Endodermal cell (in vitro differentiated cells): ENCODE data around the gene KRT2. TPM values are rescaled to one million over a fixed set of nuclear protein-coding genes. Genes with fewer than 3 reads are reported as not detected.

ENCODE experiments used
- DNase-seq: peaks from one replicate; pipeline ENCODE4 v3.0.0-alpha.2; 2017
- H3K27ac ChIP-seq: 2 replicates; pipeline ENCODE4 v1.5.1; 2013; ENCODE audit warnings: mild to moderate bottlenecking, low read depth, low read length, moderate library complexity
- H3K27me3 ChIP-seq: 2 replicates; pipeline ENCODE4 v1.6.1; 2013; ENCODE audit warnings: mild to moderate bottlenecking, low read length, moderate library complexity; ENCODE audit not compliant: insufficient read depth, control insufficient read depth, poor library complexity, severe bottlenecking
- H3K36me3 ChIP-seq: 2 replicates; pipeline ENCODE4 v1.7.0; 2013; ENCODE audit warnings: mild to moderate bottlenecking, low read length, moderate library complexity; ENCODE audit not compliant: control insufficient read depth, insufficient read depth
- H3K4me1 ChIP-seq: one replicate; pipeline ENCODE4 v1.7.0; 2013; ENCODE audit warnings: low read length; ENCODE audit not compliant: control insufficient read depth, insufficient read depth
- H3K4me3 ChIP-seq: 2 replicates; pipeline ENCODE4 v1.5.1; 2013; ENCODE audit warnings: mild to moderate bottlenecking, low read length, moderate library complexity
- H3K9ac ChIP-seq: 2 replicates; pipeline ENCODE4 v1.6.1; 2013; ENCODE audit warnings: mild to moderate bottlenecking, low read length, moderate library complexity; ENCODE audit not compliant: poor library complexity, severe bottlenecking; ENCODE audit errors: extremely low read depth
- H3K9me3 ChIP-seq: 2 replicates; pipeline ENCODE4 v1.6.1; 2013; ENCODE audit warnings: mild to moderate bottlenecking, low read length, moderate library complexity; ENCODE audit not compliant: control insufficient read depth
- H3K27ac Mint-ChIP-seq: 2 replicates; pipeline ENCODE4 v1.8.0; 2020; ENCODE audit warnings: mixed read lengths
- H3K27me3 Mint-ChIP-seq: 2 replicates; pipeline ENCODE4 v1.8.0; 2021; ENCODE audit warnings: mild to moderate bottlenecking, mixed read lengths; ENCODE audit not compliant: insufficient read depth
- H3K36me3 Mint-ChIP-seq: 2 replicates; pipeline ENCODE4 v1.8.0; 2020; ENCODE audit warnings: low read depth, mixed read lengths
- H3K4me1 Mint-ChIP-seq: 2 replicates; pipeline ENCODE4 v1.8.0; 2020; ENCODE audit warnings: mixed read lengths
- H3K4me3 Mint-ChIP-seq: 2 replicates; pipeline ENCODE4 v1.8.0; 2020; ENCODE audit warnings: mild to moderate bottlenecking, moderate library complexity, mixed read lengths
- H3K9me3 Mint-ChIP-seq: 2 replicates; pipeline ENCODE4 v1.8.0; 2020; ENCODE audit warnings: mild to moderate bottlenecking, mixed read lengths
- WGBS, 2 experiments: methylation state at CpG; one replicate each; pipeline versions ENCODE4 v1.1.5 to v1.1.7; 2013; ENCODE audit warnings: missing lambda C conversion rate in 2 of 2, mixed read lengths in 1 of 2; ENCODE audit not compliant: insufficient coverage in 1 of 2, insufficient read length in 1 of 2; 5-methylcytosine and 5-hydroxymethylcytosine counted together
- total RNA-seq, 2 donors: library from RNA; stranded (reverse); fragmentation: NEBNext Ultra II Directional in 1 of 2; extraction: Animal tissue kit (Norgen Biotek cat#: 25700) in 1 of 2; gene quantifications; 2 replicates in 1 of 2; 3 replicates in 1 of 2; pipeline ENCODE4 v1.2.1, GENCODE V29; 2021
- TF ChIP-seq, protein P1 (sequence below): fragments of 200-600 bp; sonication (generic); conservative IDR thresholded peaks from 2 replicates; pipeline ENCODE4 v1.5.0; 2021; ENCODE audit warnings: antibody characterized with exemption, mild to moderate bottlenecking

Gene KRT2
- total RNA-seq, 2 donors from 2014 or later = not detected

DNA sequence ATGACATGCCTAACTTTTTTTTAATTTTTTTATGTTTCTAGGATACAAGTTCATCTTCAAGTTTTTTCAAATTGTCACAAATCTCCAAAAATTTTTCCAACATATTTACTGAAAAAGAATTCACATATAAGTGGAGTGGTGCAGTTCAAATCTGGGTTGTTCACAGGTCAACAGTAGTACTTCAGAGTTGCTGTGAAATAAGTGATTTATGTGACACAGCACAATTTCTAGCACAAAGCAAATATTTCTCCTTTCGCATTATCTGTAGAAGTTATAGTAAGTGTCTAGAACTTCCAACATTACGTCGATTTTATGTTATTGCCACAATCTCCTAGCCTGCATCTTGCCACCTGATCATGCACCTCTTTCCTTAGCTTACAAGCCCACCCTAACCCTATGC, 9.7 kb upstream of the KRT2 start:
- Histone ChIP-seq H3K36me3 (no peaks in the 10 kb centered on the region), H3K4me3 (no peak overlapping the region), H3K27ac (no peak overlapping the region), H3K9ac (no peak overlapping the region), H3K27me3 (peaks cover 33% of the 10 kb centered on the region), H3K4me1 (peaks cover 4% of the 10 kb centered on the region), H3K9me3 (no peaks in the 10 kb centered on the region)
- H3K27ac Mint-ChIP-seq = no peak overlapping the region
- H3K4me1 Mint-ChIP-seq = no peaks in the 10 kb centered on the region
- no peak for DNase-seq
- WGBS, 2 experiments = 88 to 93% methylated on average over 3 of the region's 3 CpGs
- no peak overlapping the region for H3K4me3 Mint-ChIP-seq
- no peaks in the 10 kb centered on the region for H3K36me3 Mint-ChIP-seq
- H3K9me3 Mint-ChIP-seq = no peaks in the 10 kb centered on the region
- TF ChIP-seq, protein P1, sequence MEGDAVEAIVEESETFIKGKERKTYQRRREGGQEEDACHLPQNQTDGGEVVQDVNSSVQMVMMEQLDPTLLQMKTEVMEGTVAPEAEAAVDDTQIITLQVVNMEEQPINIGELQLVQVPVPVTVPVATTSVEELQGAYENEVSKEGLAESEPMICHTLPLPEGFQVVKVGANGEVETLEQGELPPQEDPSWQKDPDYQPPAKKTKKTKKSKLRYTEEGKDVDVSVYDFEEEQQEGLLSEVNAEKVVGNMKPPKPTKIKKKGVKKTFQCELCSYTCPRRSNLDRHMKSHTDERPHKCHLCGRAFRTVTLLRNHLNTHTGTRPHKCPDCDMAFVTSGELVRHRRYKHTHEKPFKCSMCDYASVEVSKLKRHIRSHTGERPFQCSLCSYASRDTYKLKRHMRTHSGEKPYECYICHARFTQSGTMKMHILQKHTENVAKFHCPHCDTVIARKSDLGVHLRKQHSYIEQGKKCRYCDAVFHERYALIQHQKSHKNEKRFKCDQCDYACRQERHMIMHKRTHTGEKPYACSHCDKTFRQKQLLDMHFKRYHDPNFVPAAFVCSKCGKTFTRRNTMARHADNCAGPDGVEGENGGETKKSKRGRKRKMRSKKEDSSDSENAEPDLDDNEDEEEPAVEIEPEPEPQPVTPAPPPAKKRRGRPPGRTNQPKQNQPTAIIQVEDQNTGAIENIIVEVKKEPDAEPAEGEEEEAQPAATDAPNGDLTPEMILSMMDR = no peak
- H3K27me3 Mint-ChIP-seq = peaks cover 35% of the 10 kb centered on the region

DNA sequence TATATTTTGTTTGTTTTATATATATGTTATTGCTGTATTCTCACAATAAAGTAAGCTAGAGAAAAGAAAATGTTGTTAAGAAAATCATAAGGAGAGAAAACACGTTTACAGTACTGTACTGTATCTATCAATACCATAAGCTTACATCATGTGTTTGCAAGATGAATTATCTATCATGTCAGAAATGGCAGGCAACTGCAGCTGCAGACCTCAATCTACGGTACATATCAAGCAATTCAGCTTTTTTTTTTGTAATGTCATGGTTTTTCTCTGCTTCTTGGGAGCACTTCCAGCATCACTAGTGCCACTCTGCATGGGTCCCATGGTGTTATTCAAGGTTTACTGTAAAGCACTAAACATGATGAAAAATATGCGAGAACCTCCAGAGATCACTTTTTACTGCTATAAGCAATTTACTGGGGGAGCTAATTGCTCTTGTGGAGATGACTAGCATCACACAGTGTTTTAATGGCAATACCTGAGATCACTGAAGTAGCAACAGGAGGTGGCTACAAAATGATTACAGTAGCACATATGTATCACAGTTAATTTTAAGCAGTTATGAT, 9.0 kb upstream of the KRT2 start:
- Histone ChIP-seq H3K27ac (no peak overlapping the region), H3K36me3 (no peaks in the 10 kb centered on the region), H3K9me3 (no peaks in the 10 kb centered on the region), H3K9ac (no peak overlapping the region), H3K4me1 (peaks cover 4% of the 10 kb centered on the region), H3K4me3 (no peak overlapping the region), H3K27me3 (peaks cover 27% of the 10 kb centered on the region)
- TF ChIP-seq, protein P1 = no peak
- no peaks in the 10 kb centered on the region for H3K36me3 Mint-ChIP-seq
- WGBS, 2 experiments = 97 to 100% methylated on average over 1 to 3 of the region's 3 CpGs
- H3K4me1 Mint-ChIP-seq = no peaks in the 10 kb centered on the region
- no peak for DNase-seq
- H3K4me3 Mint-ChIP-seq = no peak overlapping the region
- peaks cover 29% of the 10 kb centered on the region for H3K27me3 Mint-ChIP-seq
- no peak overlapping the region for H3K27ac Mint-ChIP-seq
- no peaks in the 10 kb centered on the region for H3K9me3 Mint-ChIP-seq

DNA sequence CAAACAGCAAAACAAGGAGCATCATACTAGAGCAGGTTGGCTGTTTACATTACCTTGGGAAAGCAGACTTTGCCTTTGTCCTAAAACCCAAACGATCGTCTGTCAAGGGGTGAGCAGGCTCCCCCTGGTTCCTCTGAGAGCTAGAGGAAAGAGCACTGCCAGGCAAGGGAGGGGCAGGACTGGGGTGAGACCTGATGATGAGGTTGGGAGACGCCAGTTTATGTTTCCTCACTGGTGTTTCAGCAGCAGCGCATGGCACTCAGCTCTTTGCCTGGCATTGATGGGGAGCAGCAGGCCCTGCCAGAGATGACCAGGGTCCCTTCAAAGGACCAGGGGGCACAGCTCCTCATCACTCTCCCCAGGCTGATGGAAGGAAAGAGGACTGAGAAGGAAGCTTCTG, 7.9 kb upstream of the KRT2 start:
- Mint-ChIP-seq H3K36me3 (no peaks in the 10 kb centered on the region), H3K4me1 (no peaks in the 10 kb centered on the region), H3K27me3 (peaks cover 29% of the 10 kb centered on the region), H3K4me3 (no peak overlapping the region), H3K9me3 (no peaks in the 10 kb centered on the region), H3K27ac (no peak overlapping the region)
- Histone ChIP-seq H3K9ac (no peak overlapping the region), H3K27me3 (peaks cover 16% of the 10 kb centered on the region), H3K27ac (no peak overlapping the region), H3K4me3 (no peak overlapping the region), H3K36me3 (no peaks in the 10 kb centered on the region), H3K9me3 (no peaks in the 10 kb centered on the region), H3K4me1 (peaks cover 4% of the 10 kb centered on the region)
- TF ChIP-seq, protein P1 = no peak
- WGBS, 2 experiments = 81 to 92% methylated on average over 2 to 4 of the region's 4 CpGs
- DNase-seq = peak; percentile 27
